HG03039 (cell line): ENCODE results near the gene RMC1.

Experiments used
- ATAC-seq: cut with Tn5 transposase; IDR thresholded peaks from one replicate; pipeline ENCODE4 v1.9.1; 2021; ENCODE audit warnings: mild to moderate bottlenecking, moderate library complexity; ENCODE audit not compliant: unreplicated experiment

Gene RMC1

GRCh38 chr18:23529604-23530003 lies 26.3 kb downstream of the RMC1 start:
- no peak for ATAC-seq

DNA sequence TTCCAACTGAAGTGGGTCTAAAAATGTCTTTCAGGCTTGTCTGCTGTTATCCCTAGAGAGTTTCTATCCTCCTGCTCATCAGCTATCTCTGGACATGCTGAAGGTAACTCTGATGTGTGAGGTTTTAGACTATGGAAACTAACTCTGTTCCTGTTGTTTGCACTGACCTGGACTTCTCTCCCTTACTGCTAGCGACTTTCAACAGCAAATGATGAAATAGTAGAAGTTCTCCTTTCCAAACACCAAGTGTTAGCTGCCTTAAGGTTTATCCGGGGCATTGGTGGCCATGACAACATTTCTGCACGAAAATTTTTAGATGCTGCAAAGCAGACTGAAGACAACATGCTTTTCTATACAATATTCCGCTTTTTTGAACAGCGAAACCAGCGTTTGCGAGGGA lies 26.9 kb downstream of the RMC1 start:
- ATAC-seq: no peak

DNA sequence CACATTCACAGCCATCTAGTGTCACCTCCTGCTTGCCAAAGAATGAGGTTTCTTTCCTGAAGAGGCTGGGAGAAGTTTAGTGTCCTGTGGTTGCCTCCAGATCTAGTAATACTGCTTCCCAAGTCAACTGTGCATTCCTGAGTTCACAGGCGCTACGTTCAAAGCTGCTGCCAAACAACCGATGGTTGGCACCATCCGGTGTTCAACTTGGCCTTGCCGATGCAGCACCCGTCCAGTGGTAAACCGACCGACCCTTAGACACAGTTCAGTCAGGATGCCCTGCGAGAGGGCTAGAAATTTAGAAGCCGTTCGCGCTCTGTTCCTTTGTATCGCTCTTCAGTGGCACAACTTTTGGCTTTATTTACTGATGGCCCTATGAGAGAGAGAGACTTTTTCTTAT lies 28.6 kb downstream of the RMC1 start:
- no peak for ATAC-seq

DNA sequence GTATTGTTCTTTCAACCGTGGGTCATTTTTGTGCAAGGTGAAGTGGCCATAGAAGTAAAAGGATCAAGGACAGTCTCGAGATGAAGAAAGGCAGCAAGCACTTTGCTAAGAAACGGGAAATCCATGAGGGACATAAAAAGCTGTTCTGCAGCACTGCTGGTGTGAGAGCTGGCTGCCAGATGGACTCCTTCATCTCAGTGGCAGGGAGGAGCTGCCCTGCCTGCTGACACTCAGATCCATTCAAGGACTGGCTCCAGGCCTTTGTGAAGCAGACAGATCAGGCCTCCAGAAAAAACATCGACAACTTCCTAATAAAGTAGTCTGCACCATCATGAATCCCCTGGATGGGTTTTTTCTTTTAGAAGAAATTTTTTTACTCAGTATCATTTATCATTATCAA lies 29.5 kb downstream of the RMC1 start:
- no peak for ATAC-seq

- ATAC-seq: no peak
These were observed 31.0 kb downstream of the RMC1 start for GRCh38 chr18:23534276-23534675.

GRCh38 chr18:23536204-23536603 lies 32.9 kb downstream of the RMC1 start:
- no peak for ATAC-seq

- no peak for ATAC-seq
These were observed 34.0 kb downstream of the RMC1 start for GRCh38 chr18:23537274-23537673.

DNA sequence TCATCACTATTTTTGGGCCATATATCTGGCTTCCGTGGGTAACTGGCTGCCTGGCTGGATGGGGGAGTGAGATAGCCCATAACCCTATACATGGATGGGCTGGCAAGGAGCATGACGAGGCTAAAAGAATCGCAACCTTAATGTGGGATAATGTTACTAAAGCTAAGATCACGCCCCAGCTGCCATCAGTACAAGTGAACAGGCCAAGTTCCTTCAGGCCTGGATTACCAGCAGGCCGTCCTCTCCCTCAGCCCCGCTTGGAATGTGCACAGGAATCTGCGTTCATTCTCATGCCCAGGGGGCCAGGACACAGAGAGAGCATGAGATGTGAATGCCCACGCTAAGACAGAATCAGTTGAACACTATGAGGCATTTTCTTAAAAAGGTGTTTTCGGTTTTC lies 34.7 kb downstream of the RMC1 start:
- ATAC-seq: no peak

DNA sequence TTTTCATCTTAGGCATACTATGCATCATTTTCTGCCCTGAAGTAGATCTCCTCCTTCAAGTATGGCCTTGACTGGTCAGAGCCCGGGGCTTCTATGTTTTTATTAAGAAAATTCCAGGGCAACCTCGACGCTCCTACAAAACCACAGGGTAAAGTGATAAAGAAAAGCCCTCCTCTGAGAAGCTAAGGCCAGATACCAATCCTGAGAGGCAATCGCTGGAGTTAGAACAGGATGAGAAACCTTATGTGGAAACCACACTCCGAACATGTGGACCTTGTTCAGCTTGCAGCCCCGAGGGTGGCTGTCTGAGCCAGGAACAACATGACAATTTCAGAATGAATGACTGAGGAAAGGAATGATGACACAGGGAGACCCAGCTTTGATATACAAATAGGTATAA lies 35.6 kb downstream of the RMC1 start:
- no peak for ATAC-seq

GRCh38 chr18:23539296-23539695 lies 36.0 kb downstream of the RMC1 start:
- no peak for ATAC-seq

DNA sequence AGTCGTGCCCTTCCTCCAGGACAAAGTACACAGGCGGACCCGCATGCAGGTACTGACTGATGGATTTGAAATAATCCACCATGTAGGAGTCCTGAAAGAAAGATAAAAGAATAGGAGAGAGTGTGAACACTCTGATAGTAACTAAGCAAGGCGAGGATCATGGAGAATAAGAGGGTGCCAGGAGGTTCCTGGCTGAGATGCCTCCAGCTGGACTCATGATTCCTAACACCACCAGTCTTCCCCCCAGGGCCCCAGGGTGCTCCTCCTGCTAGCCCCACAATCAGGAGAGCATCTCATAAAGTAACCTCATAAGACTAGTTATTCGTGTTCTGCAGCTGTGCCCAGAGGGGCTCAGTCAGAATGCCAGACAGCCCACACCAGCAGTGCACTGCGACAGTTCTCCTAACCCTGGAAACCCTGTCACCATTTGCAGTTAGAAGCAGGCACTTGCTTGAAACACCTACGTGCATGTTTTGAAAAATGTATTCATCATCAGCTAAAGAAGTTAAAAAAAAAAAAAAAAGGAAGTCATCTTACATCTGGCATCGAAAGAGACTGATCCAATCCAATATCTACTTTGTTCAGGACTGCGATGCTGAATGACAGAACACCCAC lies 36.7 kb downstream of the RMC1 start:
- no peak for ATAC-seq

DNA sequence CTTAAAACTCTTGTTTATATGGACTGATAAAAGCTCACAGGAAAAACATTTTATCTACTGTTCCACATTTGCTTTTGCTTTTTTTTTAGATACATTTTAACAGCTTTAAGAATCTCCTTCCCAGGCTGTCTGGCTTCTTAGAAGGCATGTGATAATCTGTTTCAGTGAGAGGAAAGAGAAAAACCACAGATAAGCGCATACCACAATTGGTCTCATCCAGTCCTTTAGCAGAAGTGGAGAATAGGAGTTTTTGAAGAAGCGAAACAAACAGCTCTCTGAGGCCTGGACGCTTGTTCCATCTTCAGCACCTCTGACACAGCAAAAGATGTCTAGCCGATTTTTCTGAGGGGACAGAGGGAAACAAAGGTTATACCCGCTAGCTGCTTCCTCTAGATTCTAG lies 37.6 kb downstream of the RMC1 start:
- no peak for ATAC-seq

GRCh38 chr18:23541349-23542093 lies 38.2 kb downstream of the RMC1 start:
- no peak for ATAC-seq

DNA sequence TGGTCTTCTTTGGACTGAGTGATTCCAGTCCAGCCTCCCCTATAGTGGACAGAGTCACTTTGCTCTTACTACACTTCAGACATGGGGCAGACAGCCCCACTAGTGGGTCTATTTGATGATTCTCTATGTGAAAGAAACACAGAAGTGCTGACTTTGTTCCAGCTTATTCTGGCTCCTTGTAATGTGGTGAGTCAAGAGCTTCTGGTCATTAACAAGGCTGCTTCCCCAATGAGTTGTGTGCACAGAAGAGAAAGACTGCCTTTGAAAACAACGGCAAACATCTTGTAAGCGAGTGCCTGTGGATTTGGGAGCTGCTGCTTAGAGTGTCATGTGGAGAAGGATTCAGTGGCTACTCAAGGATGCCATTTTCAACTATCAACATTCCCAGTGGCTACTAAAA lies 39.1 kb downstream of the RMC1 start:
- ATAC-seq: no peak

- no peak for ATAC-seq
These were observed 42.0 kb downstream of the RMC1 start for GRCh38 chr18:23545247-23545789.

GRCh38 chr18:23547306-23547705 lies 44.0 kb downstream of the RMC1 start:
- no peak for ATAC-seq

GRCh38 chr18:23547846-23548245 lies 44.5 kb downstream of the RMC1 start:
- ATAC-seq: no peak

DNA sequence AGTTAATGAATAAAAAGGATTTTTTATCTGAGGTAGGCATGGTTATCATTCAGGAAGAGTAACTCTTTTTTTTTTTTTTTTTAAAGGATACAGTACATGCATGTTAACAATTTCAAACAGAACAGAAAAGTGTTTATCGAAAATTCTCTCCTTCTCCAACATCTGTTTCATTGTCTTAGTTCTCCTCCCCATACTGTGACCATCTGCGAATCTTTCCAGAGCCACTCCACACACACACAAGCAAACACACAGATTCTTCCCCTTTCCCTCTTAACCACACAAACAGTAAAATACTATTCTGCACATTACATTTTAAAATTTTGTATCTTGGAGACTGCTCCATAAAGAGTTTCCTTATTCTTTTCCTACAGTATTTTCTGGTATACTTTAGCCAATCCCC lies 45.0 kb downstream of the RMC1 start:
- ATAC-seq: no peak

DNA sequence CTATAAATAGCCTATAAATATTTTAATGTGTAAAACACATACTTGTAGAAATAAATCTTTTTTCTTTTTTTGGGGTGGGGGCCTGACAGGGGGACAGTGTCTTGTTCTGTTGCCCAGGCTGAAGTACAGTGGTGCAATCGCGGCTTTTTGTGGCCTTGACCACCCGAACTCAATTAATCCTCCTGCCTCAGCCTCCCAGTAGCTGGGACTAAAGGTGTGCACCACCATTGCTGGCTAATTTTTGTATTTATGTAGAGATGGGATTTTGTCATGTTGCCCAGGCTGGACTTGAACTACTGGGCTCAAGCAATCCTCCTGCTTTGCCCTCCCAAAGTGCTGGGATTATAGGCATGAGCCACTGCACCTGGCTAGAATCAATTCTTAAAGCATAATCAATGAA lies 45.4 kb downstream of the RMC1 start:
- no peak for ATAC-seq

DNA sequence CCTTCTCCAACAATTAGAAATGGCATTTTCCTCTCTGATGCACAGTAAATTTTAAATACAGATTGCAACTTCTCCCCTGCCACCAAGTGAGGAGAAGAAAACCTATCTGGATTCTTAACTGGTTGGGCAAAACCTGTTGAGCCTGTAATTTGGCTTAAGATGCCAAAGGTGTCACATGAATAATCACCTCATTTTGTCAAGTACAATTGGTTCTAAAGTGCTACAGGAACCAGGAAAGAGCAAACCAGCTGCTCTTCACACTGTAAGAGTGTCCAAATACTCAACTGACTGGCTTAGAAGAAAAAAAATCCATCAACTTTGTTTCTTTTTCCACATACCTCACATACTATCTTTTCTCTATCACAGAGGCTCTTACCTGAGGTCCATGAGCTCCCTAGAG lies 47.6 kb downstream of the RMC1 start:
- ATAC-seq: no peak

GRCh38 chr18:23551978-23552377 lies 48.7 kb downstream of the RMC1 start:
- no peak for ATAC-seq

DNA sequence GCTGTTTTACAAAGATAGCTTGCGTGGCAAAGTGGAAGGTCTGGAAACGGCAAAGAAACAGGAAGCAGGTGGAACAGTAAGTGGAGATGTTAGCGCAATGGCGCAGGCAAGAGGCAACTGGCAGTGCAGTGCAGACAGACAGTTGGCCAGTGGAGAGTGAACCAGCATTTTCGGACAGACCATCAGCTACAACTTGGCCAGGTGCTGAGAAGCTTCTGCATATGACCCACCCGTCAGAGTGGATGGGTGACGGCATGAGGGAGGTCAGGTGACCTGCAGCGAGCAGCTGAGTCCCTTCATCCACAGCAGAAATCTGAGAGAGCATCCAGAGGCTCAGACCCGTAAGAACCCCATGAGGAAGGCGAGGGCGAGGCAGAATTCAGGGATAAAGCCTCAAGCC lies 49.2 kb downstream of the RMC1 start:
- ATAC-seq: no peak

GRCh38 chr18:23553887-23554286 lies 50.6 kb downstream of the RMC1 start:
- ATAC-seq: no peak
